Caco-2 (cell line): ENCODE measurements around the gene TOPORS. TPM values are rescaled to one million over a fixed set of nuclear protein-coding genes. Genes with fewer than 3 reads are reported as not detected.

Source experiments
- BruUV-seq: library from RNA; stranded (reverse); fragments of 400-500 nt; replicated peaks from 2 replicates; lab custom pipeline; 2021; lab: Mats Ljungman, UMichigan
- CTCF ChIA-PET: fragments of 300-600 bp; sonication (Branson Sonifier 250); formaldehyde crosslinking; loops from one replicate; lab custom pipeline; 2022; ENCODE audit warnings: antibody characterized with exemption; lab: Charles Lee
- POLR2A ChIA-PET: fragments of 300-600 bp; sonication (Branson Sonifier 250); formaldehyde crosslinking; loops from one replicate; lab custom pipeline; 2022; ENCODE audit warnings: antibody characterized with exemption; lab: Charles Lee
- DNase-seq, 2 experiments: peaks; one replicate each; pipeline versions ENCODE4 v3.0.0 to v3.0.0-alpha.2; 2020 to 2022
- H3K27me3 ChIP-seq: replicated peaks from 2 replicates; pipeline ENCODE4 v1.6.0; 2011; ENCODE audit warnings: low read length; ENCODE audit not compliant: control insufficient read depth, insufficient read depth
- H3K36me3 ChIP-seq: 2 replicates; pipeline ENCODE4 v1.5.1; 2011; ENCODE audit warnings: low read length; ENCODE audit not compliant: control insufficient read depth, insufficient read depth
- H3K4me1 ChIP-seq: fragments of 250-450 bp; sonication (Bioruptor Pico); 2 replicates; pipeline ENCODE4 v1.5.1; 2020; ENCODE audit warnings: mild to moderate bottlenecking
- H3K4me3 ChIP-seq: 2 replicates; pipeline ENCODE4 v1.5.1; 2011; ENCODE audit warnings: low read depth, mild to moderate bottlenecking, control low read depth, low read length
- H3K9me3 ChIP-seq: fragments of 250-450 bp; sonication (Bioruptor Pico); 2 replicates; pipeline ENCODE4 v1.5.1; 2020; ENCODE audit warnings: mild to moderate bottlenecking, moderate library complexity
- H3K27ac Mint-ChIP-seq: one replicate; pipeline ENCODE4 v1.8.0; 2022; ENCODE audit warnings: mixed read lengths; ENCODE audit not compliant: unreplicated experiment
- H3K27me3 Mint-ChIP-seq: one replicate; pipeline ENCODE4 v1.8.0; 2022; ENCODE audit warnings: mixed read lengths; ENCODE audit not compliant: insufficient read depth, unreplicated experiment
- H3K36me3 Mint-ChIP-seq: one replicate; pipeline ENCODE4 v1.8.0; 2022; ENCODE audit warnings: mild to moderate bottlenecking, mixed read lengths; ENCODE audit not compliant: insufficient read depth, unreplicated experiment
- H3K4me1 Mint-ChIP-seq: one replicate; pipeline ENCODE4 v1.8.0; 2022; ENCODE audit warnings: low read depth, mixed read lengths; ENCODE audit not compliant: unreplicated experiment
- H3K4me3 Mint-ChIP-seq: one replicate; pipeline ENCODE4 v1.8.0; 2022; ENCODE audit warnings: mild to moderate bottlenecking, moderate library complexity, mixed read lengths; ENCODE audit not compliant: unreplicated experiment
- H3K9me3 Mint-ChIP-seq: one replicate; pipeline ENCODE4 v1.8.0; 2022; ENCODE audit warnings: mixed read lengths; ENCODE audit not compliant: unreplicated experiment
- intact Hi-C: fragments of 100-400 bp; cut with micrococcal nuclease; formaldehyde crosslinking; loops from one replicate; pipeline ENCODE4 v1.10.0; 2022; ENCODE audit not compliant: unreplicated experiment
- total RNA-seq: library from RNA; stranded (reverse); gene quantifications from 2 replicates; pipeline ENCODE4 v1.2.3, GENCODE V29; 2022
- TF ChIP-seq, protein P1 (sequence below), 2 experiments: fragments of 200-600 bp in 1 of 2; IDR thresholded peaks; 1 replicate in 1 of 2; 2 replicates in 1 of 2; pipeline versions ENCODE4 v1.5.1 to v1.8.0; 2011 to 2022; ENCODE audit warnings: antibody characterized with exemption in 1 of 2, control low read depth in 1 of 2, inconsistent platforms in 1 of 2, low read depth in 1 of 2, low read length in 1 of 2, mild to moderate bottlenecking in 1 of 2, moderate library complexity in 1 of 2; ENCODE audit not compliant: insufficient read depth in 1 of 2, severe bottlenecking in 1 of 2, unreplicated experiment in 1 of 2

TOPORS gene
- total RNA-seq, 1 experiment from 2014 or later: 14.6 TPM

GRCh38 chr9:32596096-32596865 lies 43.9 kb upstream of the TOPORS start:
- ChIA-PET POLR2A (no interaction called here), CTCF (no interaction called here)

GRCh38 chr9:32590898-32591297 lies 38.5 kb upstream of the TOPORS start:
- Histone ChIP-seq H3K36me3 (no peaks in the 10 kb centered on the region), H3K27me3 (no peaks in the 10 kb centered on the region), H3K4me1 (no peaks in the 10 kb centered on the region), H3K4me3 (no peak overlapping the region), H3K9me3 (no peaks in the 10 kb centered on the region)
- CTCF ChIA-PET: no interaction called here
- Mint-ChIP-seq H3K4me3 (no peak overlapping the region), H3K27me3 (peaks cover 13% of the 10 kb centered on the region), H3K27ac (no peak overlapping the region), H3K36me3 (no peaks in the 10 kb centered on the region), H3K9me3 (no peaks in the 10 kb centered on the region), H3K4me1 (no peaks in the 10 kb centered on the region)
- POLR2A ChIA-PET: no interaction called here
- DNase-seq: no peak
- intact Hi-C loops: no loop called here
- no TSS peak for BruUV-seq
- TF ChIP-seq, protein P1, sequence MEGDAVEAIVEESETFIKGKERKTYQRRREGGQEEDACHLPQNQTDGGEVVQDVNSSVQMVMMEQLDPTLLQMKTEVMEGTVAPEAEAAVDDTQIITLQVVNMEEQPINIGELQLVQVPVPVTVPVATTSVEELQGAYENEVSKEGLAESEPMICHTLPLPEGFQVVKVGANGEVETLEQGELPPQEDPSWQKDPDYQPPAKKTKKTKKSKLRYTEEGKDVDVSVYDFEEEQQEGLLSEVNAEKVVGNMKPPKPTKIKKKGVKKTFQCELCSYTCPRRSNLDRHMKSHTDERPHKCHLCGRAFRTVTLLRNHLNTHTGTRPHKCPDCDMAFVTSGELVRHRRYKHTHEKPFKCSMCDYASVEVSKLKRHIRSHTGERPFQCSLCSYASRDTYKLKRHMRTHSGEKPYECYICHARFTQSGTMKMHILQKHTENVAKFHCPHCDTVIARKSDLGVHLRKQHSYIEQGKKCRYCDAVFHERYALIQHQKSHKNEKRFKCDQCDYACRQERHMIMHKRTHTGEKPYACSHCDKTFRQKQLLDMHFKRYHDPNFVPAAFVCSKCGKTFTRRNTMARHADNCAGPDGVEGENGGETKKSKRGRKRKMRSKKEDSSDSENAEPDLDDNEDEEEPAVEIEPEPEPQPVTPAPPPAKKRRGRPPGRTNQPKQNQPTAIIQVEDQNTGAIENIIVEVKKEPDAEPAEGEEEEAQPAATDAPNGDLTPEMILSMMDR (IDR thresholded peaks at IDR 0.05; ENCODE audit: insufficient read depth in 1 of 2, low read depth in 1 of 2, low read length in 1 of 2, severe bottlenecking in 1 of 2, unreplicated experiment in 1 of 2): no peak

More at GRCh38 chr9:32596096-32596865, 43.9 kb upstream of the TOPORS start:
- DNase-seq: no peak
- Mint-ChIP-seq H3K9me3 (no peaks in the 10 kb centered on the region), H3K4me1 (no peaks in the 10 kb centered on the region), H3K27me3 (peaks cover 5% of the 10 kb centered on the region), H3K4me3 (no peak overlapping the region), H3K27ac (no peak overlapping the region), H3K36me3 (no peaks in the 10 kb centered on the region)
- Histone ChIP-seq H3K4me3 (no peak overlapping the region), H3K4me1 (no peaks in the 10 kb centered on the region), H3K36me3 (no peaks in the 10 kb centered on the region), H3K27me3 (no peaks in the 10 kb centered on the region), H3K9me3 (no peaks in the 10 kb centered on the region)
- BruUV-seq: no TSS peak
- intact Hi-C loops: no loop called here
- TF ChIP-seq, protein P1 (IDR thresholded peaks at IDR 0.05; ENCODE audit: insufficient read depth in 1 of 2, low read depth in 1 of 2, low read length in 1 of 2, severe bottlenecking in 1 of 2, unreplicated experiment in 1 of 2): no peak

DNA sequence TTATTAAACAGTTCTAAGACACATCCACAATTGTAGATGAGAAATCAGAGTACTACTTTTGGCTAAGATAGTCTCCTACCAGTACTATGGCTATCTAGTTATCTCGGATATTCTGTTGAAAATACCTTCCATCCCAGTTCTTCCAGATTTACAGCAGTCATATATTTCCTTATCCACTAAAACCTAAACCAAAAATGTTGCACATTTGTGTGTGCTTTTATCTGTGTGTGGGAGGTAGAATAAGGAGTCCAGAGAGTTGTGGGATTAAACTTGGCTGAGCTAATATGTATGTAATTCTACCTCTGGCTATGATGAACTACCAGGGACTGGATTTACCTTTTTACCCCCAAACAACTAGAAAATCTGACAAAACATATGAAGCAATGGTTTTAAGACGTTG lies 38.1 kb upstream of the TOPORS start:
- peaks cover 17% of the 10 kb centered on the region for H3K27me3 Mint-ChIP-seq
- CTCF ChIA-PET: interaction anchor here (0.6 to 2.0 kb wide), 3 partner anchors 9 to 571 kb away, joined by 5 to 25 read pairs (median 6); no protein-coding TSS in a partner anchor
- POLR2A ChIA-PET: no interaction called here

More for the DNA sequence above, 38.1 kb upstream of the TOPORS start:
- TF ChIP-seq, protein P1 (IDR thresholded peaks at IDR 0.05; ENCODE audit: insufficient read depth in 1 of 2, low read depth in 1 of 2, low read length in 1 of 2, severe bottlenecking in 1 of 2, unreplicated experiment in 1 of 2): no peak
- Histone ChIP-seq H3K4me1 (no peaks in the 10 kb centered on the region), H3K4me3 (no peak overlapping the region), H3K9me3 (no peaks in the 10 kb centered on the region), H3K36me3 (no peaks in the 10 kb centered on the region), H3K27me3 (no peaks in the 10 kb centered on the region)
- Mint-ChIP-seq H3K4me1 (no peaks in the 10 kb centered on the region), H3K27ac (no peak overlapping the region), H3K4me3 (no peak overlapping the region), H3K9me3 (no peaks in the 10 kb centered on the region), H3K36me3 (no peaks in the 10 kb centered on the region)
- intact Hi-C loops: no loop called here
- DNase-seq: no peak
- no TSS peak for BruUV-seq
